ENCODE results near the gene C11orf52.

Gene C11orf52

GRCh38 chr11:111941963-111942362 is 23.2 kb downstream of the C11orf52 start:
- Histone ChIP-seq H3K27me3 (ENCODE audit: insufficient read depth, poor library complexity, severe bottlenecking) (no peaks in the 10 kb centered on the region), H3K4me3 (replicated peaks; ENCODE audit: insufficient read depth, low read length) (no peak overlapping the region), H3K27ac (replicated peaks) (no peak overlapping the region)
- no peak for TF ChIP-seq POLR2AphosphoS5 (IDR thresholded peaks at IDR 0.05; ENCODE audit: low read depth)
- no peak for TF ChIP-seq GABPA (IDR thresholded peaks at IDR 0.05; ENCODE audit: low read depth)
- TF ChIP-seq SPI1 (IDR thresholded peaks at IDR 0.05; ENCODE audit: borderline replicate concordance, low read depth) = no peak
- TF ChIP-seq CTCF (IDR thresholded peaks at IDR 0.05; ENCODE audit: insufficient read depth, low read length) = no peak
- no peak for TF ChIP-seq REST (IDR thresholded peaks at IDR 0.05; ENCODE audit: insufficient replicate concordance, low read depth)
- no peak for DNase-seq (ENCODE audit: low read depth in 1 of 2, low spot score in 1 of 2)

- H3K4me3 ChIP-seq (replicated peaks; ENCODE audit: insufficient read depth, low read length) = no peak overlapping the region
- TF ChIP-seq CTCF (IDR thresholded peaks at IDR 0.05; ENCODE audit: insufficient read depth, low read length) (no peak), GABPA (IDR thresholded peaks at IDR 0.05; ENCODE audit: low read depth) (no peak)
- H3K27me3 ChIP-seq (ENCODE audit: insufficient read depth, poor library complexity, severe bottlenecking) = no peaks in the 10 kb centered on the region
- no peak overlapping the region for H3K27ac ChIP-seq (replicated peaks)
- no peak for DNase-seq (ENCODE audit: low read depth in 1 of 2, low spot score in 1 of 2)
These were observed 24.1 kb downstream of the C11orf52 start for GRCh38 chr11:111942829-111943228.

- DNase-seq (ENCODE audit: low read depth in 1 of 2, low spot score in 1 of 2) = no peak
- H3K27ac ChIP-seq (replicated peaks) = no peak overlapping the region
- H3K4me3 ChIP-seq (replicated peaks; ENCODE audit: insufficient read depth, low read length) = no peak overlapping the region
- TF ChIP-seq SPI1 (IDR thresholded peaks at IDR 0.05; ENCODE audit: borderline replicate concordance, low read depth) (no peak), CTCF (IDR thresholded peaks at IDR 0.05; ENCODE audit: insufficient read depth, low read length) (no peak)
- H3K27me3 ChIP-seq (ENCODE audit: insufficient read depth, poor library complexity, severe bottlenecking) = no peaks in the 10 kb centered on the region
These were observed 25.4 kb downstream of the C11orf52 start for GRCh38 chr11:111944139-111944538.

GRCh38 chr11:111944651-111945051 is 25.9 kb downstream of the C11orf52 start:
- H3K27ac ChIP-seq (replicated peaks) = no peak overlapping the region
- no peak overlapping the region for H3K4me3 ChIP-seq (replicated peaks; ENCODE audit: insufficient read depth, low read length)
- no peak for DNase-seq (ENCODE audit: low read depth in 1 of 2, low spot score in 1 of 2)
- no peaks in the 10 kb centered on the region for H3K27me3 ChIP-seq (ENCODE audit: insufficient read depth, poor library complexity, severe bottlenecking)
- TF ChIP-seq REST (IDR thresholded peaks at IDR 0.05; ENCODE audit: insufficient replicate concordance, low read depth) (no peak), POLR2AphosphoS5 (IDR thresholded peaks at IDR 0.05; ENCODE audit: low read depth) (no peak), CTCF (IDR thresholded peaks at IDR 0.05; ENCODE audit: insufficient read depth, low read length) (no peak), SPI1 (IDR thresholded peaks at IDR 0.05; ENCODE audit: borderline replicate concordance, low read depth) (no peak), GABPA (IDR thresholded peaks at IDR 0.05; ENCODE audit: low read depth) (no peak)

Data from HL-60 (cell line).